Umbilical cord (tissue), 2 donors: ENCODE measurements around the gene DMXL2. TPM values are rescaled to one million over a fixed set of nuclear protein-coding genes. Genes with fewer than 3 reads are reported as not detected.
"Not testable (repeated sequence)": the region's sequence is repeated elsewhere in the genome, so short reads cannot be mapped to it uniquely, and the experiment has no call there.

ENCODE experiments used
- DNase-seq: peaks from one replicate; pipeline ENCODE4 v3.0.0-alpha.2; 2015; ENCODE audit warnings: low spot score
- total RNA-seq: library from RNA; depleted of rRNA; stranded (reverse); fragments of >200 nt; gene quantifications from one replicate; pipeline ENCODE4 v1.2.3, GENCODE V29; 2014; ENCODE audit warnings: low replicate concordance; ENCODE audit not compliant: insufficient read depth

The DMXL2 gene
- total RNA-seq, 1 donor from 2014 or later: 52.5 TPM

DNA sequence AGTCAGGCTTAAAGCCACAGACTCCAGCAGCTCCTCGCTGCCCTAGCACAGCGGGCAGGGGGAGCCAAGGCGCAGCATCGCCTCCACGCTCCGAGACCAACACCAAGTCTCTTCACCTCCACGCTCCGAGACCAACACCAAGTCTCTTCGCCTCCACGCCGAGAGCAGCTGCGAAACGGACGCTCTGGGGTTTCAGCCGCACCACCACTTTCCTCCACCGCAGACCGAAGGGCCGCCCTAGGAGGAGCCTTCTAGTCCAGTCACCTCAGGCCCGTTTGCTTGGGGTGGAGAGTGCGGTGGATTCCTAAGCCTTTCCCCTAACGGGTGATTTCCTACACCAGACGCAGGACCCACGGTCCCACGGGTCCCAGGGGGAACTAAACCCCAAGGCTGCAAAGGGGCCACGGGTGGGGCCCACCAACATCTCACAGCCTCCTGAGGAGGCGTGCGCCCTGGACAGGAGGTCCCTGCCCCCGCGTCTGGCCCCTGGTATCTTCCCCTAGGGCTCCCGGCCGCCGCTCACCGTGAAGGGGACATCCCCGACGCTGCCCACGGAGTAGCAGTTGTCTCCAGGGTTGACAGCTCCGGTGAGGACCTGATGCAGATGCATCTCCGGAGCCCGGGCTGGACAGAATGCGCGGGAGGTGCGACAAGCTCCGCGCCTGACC lies 501 bp downstream of the DMXL2 start:
- DNase-seq: peak; percentile 72

DNA sequence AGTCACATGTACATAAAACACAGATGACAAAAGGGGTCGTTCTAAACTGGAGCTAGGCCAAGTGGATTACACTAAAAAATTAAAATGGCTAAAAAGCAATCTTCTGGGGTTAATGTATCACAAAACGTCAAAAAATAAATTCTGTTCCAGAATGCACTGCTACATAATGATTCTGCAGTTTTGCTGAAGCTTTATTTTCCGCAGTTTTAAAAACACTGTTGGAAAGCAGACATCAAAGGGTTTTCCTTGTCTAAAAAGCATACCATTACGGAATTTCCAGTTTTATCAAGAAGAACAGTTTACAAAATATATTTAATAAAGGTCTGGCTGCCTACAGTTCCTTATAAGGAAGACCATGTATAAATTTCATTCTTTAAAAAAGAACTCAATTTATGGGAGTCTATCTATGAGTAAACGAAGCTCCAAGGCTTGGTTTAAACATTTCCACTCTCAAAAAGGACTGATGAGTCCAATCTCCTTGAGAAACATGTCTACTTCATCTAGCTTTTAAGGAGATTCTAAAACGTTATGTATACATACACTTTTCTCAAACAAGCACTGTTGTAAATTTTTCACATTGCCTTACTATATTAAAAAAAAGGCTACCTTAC lies 1.3 kb downstream of the DMXL2 start:
- DNase-seq: peak; percentile 22

DNA sequence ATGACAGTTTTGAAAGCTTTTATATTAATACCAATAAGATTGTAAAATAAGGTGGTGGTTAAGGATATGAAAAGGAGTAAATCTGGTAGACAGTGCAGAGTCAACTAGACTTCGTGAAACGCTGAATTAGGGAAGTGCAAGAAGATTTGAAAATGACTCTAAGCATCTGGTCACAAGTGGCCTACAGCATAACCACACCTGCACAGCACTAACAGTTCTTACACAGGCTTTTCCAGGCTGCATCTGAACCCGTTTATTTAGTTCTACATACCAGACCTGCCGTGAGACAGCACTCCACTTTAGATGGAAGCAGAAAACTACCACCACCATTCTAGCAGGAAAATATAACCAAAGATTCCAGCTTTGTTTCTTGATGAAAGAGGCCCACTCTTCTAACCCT lies 1.9 kb downstream of the DMXL2 start:
- DNase-seq: peak; percentile 4

DNA sequence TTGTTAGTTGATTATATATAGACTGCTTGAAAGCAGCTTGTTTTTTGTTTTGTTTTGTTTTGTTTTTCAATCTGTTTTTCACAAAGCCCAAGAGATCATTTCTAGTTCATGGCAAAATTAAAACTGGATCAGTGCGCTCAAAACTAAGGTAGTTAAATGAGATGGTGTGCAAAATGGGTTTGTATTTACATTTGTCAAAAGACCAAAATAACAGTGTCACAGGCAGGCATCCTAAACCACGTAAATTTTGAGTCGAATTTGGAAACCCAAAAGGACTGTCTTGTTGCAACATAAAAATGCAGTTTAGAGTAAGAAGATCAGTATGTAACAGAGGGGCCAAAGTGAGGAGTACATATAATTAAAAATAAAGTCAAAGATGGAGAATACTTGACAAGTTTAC lies 2.4 kb downstream of the DMXL2 start:
- DNase-seq: no peak

DNA sequence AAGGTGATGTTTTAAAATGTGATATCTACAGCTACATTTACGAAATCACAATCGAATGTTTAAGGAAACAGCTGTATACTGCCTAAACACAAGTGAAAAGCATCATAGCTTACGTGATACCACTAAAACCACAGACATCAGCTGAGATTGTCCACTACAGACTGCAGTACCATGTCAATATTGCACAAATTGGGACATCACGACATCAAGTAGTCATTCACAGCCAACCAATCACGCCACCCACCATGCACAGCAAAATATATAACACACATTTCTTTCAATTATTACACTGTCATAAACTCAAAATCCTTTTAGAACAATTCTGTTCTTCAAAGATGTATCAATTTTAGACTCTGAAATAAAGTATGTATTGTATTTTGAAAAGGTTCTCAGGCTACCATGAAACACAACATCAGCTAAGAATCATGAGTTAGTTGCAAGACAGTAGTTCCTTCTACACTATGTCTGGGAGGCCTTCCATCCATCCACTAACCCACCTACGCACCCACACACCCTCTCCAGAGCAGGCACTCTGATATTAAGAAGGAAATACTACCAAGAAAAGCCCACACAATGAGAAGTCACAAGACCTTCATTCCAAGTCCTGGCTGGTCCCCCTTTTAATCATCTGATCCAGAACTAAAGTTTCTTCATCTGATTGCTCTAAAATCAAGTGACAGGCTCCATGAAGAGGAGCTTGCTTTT lies 3.1 kb downstream of the DMXL2 start:
- no peak for DNase-seq

GRCh38 chr15:51617886-51618285 lies 4.7 kb downstream of the DMXL2 start:
- DNase-seq: no peak

DNA sequence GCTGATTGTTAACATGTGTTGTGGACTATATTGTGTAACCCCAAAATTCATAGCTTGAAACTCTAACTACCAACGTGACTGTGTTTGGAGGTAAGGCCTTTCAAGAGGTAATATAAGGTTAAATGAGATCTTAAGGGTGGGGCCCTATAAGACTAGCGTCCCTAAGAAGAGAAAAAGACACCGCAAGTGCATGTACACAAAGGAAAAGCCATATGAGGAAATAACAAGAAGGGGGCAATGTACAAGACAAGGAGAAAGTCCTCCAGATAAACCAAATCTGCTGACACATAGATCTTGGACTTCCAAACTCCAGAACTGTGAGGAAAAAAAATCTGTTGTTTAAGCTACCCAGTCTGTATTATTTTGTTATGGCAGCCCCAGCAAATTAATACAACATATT lies 8.6 kb downstream of the DMXL2 start:
- no peak for DNase-seq

- DNase-seq: not testable (repeated sequence)
Measured at GRCh38 chr15:51612669-51613068, 9.9 kb downstream of the DMXL2 start.

- not testable (repeated sequence) for DNase-seq
Measured at GRCh38 chr15:51603462-51603948, 19.1 kb downstream of the DMXL2 start.

DNA sequence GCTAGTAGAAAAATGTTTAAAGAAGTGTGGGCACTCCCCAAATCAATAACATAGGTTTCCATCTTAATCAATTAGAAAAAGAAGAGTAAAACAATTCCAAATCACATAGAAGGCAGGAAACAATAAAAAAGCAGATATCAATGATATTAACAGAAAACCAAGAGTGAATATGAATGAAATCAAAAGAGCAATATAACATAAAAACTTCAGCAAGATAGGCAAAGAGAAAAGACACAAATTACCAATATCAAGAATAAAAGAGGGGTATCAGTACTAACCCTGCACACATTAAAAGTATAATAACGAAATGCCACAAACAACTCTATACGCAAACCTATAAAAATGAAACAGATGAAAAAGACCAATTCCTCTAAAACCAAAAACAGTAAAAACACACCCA lies 19.6 kb downstream of the DMXL2 start:
- DNase-seq: no peak

DNA sequence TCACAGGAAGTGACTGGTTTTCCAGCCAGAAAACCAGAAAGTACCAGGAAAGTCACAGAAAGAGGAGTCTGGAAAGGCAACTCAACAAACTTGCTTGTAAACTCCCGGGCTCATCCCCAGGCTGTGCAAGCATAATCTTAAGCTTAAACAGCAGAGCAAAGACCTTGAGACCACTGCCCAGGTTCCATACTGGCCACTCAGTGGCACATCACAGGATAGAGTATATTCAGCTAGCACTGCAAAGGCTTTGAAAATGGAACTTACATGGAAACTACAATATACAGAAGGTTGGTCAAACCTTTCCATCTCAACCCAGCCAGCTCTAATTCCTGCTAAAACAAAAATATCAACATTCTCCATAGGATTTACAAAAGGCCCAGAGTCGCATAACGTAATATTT lies 20.1 kb downstream of the DMXL2 start:
- no peak for DNase-seq

DNA sequence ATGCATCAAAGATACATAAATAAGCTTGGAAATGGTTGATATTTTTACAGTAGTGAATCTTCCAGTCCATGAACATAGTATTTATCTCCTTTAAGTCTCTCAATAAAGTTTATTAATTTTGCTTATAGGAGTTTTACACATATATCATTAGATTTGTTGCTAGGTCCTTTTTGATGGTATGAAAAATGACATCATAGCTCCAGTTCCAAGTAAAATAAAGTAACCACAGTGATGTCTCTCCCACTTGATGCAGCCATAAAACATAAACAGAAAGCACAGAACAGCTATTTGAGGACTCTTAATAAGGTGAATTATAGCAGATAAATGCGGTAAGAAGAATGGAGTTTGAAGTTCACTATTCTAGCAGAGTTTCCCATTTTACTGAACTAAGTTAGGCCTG lies 20.8 kb downstream of the DMXL2 start:
- DNase-seq: no peak

DNA sequence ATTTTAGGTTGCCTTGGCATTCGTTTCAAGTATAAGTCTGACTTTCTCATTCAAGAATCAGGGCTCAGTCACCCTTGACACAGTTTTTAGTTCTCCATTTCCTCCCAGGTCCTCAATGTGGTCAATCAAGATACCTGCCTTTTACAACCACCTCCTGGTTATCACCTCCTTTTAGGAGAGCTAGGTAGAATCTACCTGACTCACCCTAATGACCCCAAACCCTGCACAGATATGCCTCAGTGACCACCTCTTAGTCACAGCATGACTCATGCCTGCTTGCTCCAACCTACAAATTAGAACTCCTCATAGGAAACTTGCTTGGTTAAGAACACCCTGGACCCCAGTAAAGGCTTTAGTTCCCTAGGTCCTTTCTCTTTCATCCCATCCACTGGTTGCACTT lies 22.5 kb downstream of the DMXL2 start:
- DNase-seq: no peak

GRCh38 chr15:51589881-51590568 lies 32.5 kb downstream of the DMXL2 start:
- no peak for DNase-seq

DNA sequence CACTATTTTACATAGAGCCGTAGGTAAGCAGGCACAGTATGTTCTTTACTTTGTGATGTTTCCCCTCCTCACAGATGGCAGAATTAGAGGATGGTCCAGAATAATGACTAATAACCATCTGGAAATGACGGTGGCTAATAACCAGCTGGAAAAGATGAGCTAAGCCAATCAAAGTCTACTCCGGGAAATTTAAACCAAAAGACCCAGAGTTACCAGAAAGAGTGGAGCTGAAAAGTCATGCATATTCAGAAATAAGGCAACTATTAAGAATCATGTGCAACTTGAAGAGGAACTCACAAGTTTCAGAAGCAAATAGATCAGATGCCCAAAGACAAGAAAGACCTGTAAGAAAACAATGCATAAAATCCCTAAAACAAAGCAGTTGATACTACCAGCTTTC lies 33.6 kb downstream of the DMXL2 start:
- DNase-seq: no peak

- DNase-seq: no peak
Measured at GRCh38 chr15:51585986-51586385, 36.6 kb downstream of the DMXL2 start.

GRCh38 chr15:51580982-51581381 lies 41.6 kb downstream of the DMXL2 start:
- no peak for DNase-seq

GRCh38 chr15:51580385-51580784 lies 42.2 kb downstream of the DMXL2 start:
- no peak for DNase-seq

DNA sequence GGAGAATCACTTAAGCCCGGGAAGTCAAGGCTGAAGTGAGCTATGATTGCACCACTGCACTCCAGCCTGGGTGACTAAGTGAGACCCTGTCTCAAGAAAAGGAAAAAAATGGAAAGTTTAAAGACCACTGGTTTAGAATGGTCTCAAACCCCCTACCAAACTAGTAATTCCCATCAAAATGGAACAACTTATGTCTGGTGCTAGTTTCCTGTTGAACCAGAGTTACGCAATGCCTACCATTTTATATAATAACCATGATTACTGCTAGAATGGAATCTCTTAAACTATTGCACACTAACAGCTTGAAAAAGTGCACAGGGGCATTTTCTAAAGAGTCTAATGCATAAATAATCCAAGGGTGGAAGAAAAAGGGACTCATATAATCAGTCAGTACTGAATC lies 43.6 kb downstream of the DMXL2 start:
- DNase-seq: no peak

- no peak for DNase-seq
Measured at GRCh38 chr15:51577636-51578304, 44.8 kb downstream of the DMXL2 start.

GRCh38 chr15:51576911-51577500 lies 45.6 kb downstream of the DMXL2 start:
- DNase-seq: no peak
